Nucleus accumbens (tissue), 56 donors: ENCODE measurements around the gene MYOZ1.
"Not testable (repeated sequence)": the region's sequence is repeated elsewhere in the genome, so short reads cannot be mapped to it uniquely, and the experiment has no call there.

ENCODE experiments used
- DNase-seq, 56 donors: peaks; one replicate each; lab custom pipeline; 2025; lab: John Stamatoyannopoulos, UW

The MYOZ1 gene

GRCh38 chr10:73641328-73642060, at the start of gene MYOZ1:
MYOZ1 (minus strand) TSS chr10:73641474; CDS start chr10:73640017, 1,457 bp downstream.
- no peak for DNase-seq

GRCh38 chr10:73690755-73691154, 49.5 kb upstream of the MYOZ1 start:
- DNase-seq: not testable (repeated sequence)

- not testable (repeated sequence) for DNase-seq
Measured at GRCh38 chr10:73689596-73689995, 48.3 kb upstream of the MYOZ1 start.

- DNase-seq: not testable (repeated sequence)
Measured at GRCh38 chr10:73687641-73688040, 46.4 kb upstream of the MYOZ1 start.

- DNase-seq: not testable (repeated sequence)
Measured at GRCh38 chr10:73674546-73674945, 33.3 kb upstream of the MYOZ1 start.

- DNase-seq: not testable (repeated sequence)
Measured at GRCh38 chr10:73668378-73668777, 27.1 kb upstream of the MYOZ1 start.

GRCh38 chr10:73666153-73666809, 25.0 kb upstream of the MYOZ1 start:
- DNase-seq: not testable (repeated sequence)

- not testable (repeated sequence) for DNase-seq
Measured at GRCh38 chr10:73665581-73665980, 24.3 kb upstream of the MYOZ1 start.

- not testable (repeated sequence) for DNase-seq
Measured at GRCh38 chr10:73664156-73665040, 23.1 kb upstream of the MYOZ1 start.

GRCh38 chr10:73663621-73664020, 22.3 kb upstream of the MYOZ1 start:
- not testable (repeated sequence) for DNase-seq

GRCh38 chr10:73662705-73663104, 21.4 kb upstream of the MYOZ1 start:
- DNase-seq: not testable (repeated sequence)

- DNase-seq: no peak
Measured at GRCh38 chr10:73655990-73656298, 14.7 kb upstream of the MYOZ1 start, which contains the start of gene SYNPO2L. SYNPO2L (minus strand) TSS chr10:73656029; CDS start chr10:73655922, 107 bp downstream.

GRCh38 chr10:73655257-73655989, 14.1 kb upstream of the MYOZ1 start:
- no peak for DNase-seq

GRCh38 chr10:73653701-73654100, 12.4 kb upstream of the MYOZ1 start:
- no peak for DNase-seq

- DNase-seq: no peak
Measured at GRCh38 chr10:73653195-73653594, 11.9 kb upstream of the MYOZ1 start.

GRCh38 chr10:73650537-73651331, 9.5 kb upstream of the MYOZ1 start:
- DNase-seq: peak in 24 of 56 donors; percentile 4 to 58 (median 20)

- no peak for DNase-seq
Measured at GRCh38 chr10:73649876-73650536, 8.7 kb upstream of the MYOZ1 start.

- peak in 15 of 56 donors; percentile 3 to 34 (median 19) for DNase-seq
Measured at GRCh38 chr10:73648975-73649829, 7.9 kb upstream of the MYOZ1 start.
